CD4-positive, alpha-beta T cell treated with Interleukin-10 for 1 hour (primary cell): ENCODE data around the gene RPS19.
A peak's percentile ranks its signal among the peaks of the same experiment; 100 is the strongest.

Source experiments
- DNase-seq: peaks from one replicate; pipeline ENCODE4 v3.0.0-alpha.2; 2020

RPS19 gene

DNA sequence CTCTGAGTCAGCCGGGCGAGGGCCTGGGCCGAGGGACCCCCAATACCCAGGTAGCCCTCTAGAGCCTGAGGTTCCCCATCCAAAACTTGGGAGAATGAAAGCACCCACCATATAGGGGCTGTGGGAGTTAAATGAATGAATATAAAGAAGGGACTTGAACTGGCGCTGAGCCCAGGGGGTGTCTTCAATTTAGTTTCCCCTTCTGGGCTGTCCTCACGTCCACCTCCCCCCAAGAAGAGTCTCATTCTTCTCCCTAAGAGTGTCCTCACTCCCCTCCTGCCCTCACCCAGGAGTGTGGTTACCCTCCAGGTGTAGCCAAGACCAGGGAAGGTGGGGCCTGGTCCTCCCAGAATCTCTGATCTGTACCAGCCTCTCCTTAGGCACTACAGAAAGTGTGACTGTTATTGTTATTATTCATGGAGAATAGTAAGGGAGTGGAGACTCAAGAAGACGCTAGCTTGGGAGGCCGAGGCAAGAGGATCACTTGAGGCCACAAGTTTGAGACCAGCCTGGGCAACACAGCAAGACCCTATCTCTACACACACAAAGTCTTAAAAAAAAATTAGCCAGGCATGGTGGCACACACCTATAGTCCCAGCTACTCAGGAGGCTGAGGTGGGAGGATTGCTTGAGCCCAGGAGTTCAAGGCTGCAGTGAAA is 19.7 kb downstream of the RPS19 start:
- DNase-seq, result no peak

DNA sequence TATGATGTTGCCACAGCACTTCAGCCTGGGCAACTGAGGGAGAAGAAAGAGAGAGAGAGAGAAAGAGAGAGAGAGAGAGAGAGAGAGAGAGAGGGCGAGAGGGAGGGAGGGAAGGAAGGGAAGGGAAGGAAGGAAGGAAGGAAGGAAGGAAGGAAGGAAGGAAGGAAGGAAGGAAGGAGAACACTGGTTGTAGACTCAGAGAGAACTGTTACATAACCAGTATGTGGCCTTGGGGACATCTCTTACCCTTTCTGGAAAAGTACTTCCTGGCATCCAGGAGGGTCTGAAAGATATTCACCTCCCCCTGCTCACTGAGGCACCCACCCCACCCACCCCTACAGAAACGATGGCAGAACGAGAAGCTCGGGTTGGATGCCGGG is 20.3 kb downstream of the RPS19 start:
- DNase-seq, result no peak

DNA sequence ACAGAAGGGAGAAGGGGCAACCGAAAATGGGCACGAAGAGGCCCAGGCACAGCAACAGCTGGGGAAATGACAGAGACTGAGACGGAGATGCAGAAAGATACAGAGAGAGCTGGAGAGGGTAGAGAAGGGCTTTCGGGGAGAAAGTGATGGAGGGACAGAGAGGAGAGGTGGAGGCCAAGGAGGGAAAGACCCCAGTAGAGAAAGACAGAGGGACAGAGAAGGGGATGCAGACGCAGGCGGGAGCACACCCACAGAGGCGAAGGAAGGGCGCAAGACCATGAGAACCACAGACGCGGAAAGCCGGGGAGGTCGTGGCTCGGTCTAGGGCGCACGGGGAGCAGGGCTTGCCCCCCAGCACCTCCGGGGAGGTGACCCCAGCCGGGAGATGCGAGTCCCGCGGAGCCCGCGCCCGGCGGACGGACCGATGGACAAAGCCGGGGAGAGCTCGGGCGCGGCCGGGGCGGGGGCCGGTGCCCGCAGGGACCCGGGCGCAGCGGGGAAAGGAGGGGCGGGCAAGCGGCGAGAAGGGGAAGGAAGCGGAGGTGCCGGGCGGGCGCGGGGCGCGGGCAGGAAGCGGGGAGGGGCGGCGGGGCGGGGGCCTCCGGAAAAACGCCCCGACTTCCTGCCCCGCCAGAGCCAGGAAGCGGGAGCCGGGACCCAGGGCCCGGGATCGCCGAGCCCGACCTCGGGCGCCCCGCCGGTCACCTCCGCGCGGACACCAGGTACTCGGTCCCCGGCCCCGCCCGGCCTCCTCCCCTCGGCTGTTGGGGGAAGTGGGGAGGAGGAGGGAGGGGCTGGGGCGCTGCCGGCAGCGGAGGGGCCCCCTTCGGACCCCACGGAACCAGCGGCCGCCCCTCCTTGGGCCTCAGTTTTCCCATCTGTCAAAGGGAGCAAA is 22.8 kb downstream of the RPS19 start, which contains the start of gene ARHGEF1:
TSS of gene ARHGEF1 (plus strand) at position 617 of the 895 bp plus-strand sequence. CDS start 4,899 bp downstream, outside the sequence.
- peak; percentile 62 for DNase-seq

DNA sequence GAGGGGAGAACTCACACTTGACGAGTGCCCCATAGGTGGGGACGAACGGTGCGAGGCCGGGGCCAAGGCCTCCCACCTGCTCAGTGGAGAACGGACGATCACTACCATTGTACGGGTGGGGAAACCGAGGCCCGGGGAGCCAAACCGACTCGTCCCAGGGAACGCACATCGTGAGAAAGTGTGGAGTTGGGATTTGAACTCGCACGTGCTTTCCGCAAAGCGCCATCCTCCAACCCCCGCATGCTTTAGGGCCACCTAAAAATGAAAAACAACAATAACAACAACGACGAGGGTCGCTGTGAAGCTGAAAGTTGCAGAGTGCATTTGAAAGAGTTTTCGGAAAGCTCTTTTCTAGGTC is 23.4 kb downstream of the RPS19 start:
- no peak for DNase-seq

DNA sequence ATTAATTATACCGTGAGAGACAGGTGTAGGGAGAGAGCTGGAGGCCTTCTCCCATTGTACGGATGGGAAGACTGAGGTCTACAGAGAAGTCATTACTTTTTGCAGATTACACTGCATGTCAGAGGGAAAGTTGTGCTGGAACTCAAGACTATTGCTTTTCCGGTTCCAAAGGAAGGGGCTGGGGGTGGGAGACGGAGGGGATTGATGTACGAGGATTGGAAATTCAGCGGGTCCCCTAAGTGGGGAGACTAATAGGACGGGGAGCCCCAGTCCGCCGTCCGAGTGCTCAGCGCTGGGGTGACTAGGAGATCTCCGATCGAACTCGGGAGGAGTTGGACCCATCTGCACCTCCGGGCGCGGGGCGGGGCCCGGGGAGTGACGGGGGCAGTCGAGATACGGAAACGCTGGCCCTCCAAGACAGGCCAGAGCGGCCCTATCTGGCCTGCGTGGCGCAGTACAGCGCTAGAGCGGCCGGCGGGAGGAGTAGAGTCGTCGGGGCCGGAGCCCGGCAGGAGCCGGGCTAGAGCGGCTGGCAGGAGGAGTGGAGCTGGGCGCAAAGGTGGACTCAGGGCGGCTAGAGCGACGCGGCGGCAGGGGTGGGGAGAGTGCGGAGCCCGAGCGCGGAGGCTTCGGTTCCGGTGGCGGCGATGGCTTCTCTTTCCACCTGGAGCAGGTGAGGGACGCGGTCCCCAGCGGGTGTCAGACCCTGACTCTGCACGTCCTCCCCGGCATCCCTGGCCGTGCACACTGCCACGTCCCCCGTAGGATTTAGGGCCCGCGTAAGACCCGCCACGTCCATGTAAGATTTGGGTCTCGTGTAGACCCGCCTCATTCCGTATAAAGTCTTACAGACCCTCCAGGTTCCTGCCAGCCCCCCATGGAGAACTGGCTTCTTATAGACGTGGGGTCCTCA is 24.0 kb downstream of the RPS19 start:
- peak; percentile 91 for DNase-seq

DNA sequence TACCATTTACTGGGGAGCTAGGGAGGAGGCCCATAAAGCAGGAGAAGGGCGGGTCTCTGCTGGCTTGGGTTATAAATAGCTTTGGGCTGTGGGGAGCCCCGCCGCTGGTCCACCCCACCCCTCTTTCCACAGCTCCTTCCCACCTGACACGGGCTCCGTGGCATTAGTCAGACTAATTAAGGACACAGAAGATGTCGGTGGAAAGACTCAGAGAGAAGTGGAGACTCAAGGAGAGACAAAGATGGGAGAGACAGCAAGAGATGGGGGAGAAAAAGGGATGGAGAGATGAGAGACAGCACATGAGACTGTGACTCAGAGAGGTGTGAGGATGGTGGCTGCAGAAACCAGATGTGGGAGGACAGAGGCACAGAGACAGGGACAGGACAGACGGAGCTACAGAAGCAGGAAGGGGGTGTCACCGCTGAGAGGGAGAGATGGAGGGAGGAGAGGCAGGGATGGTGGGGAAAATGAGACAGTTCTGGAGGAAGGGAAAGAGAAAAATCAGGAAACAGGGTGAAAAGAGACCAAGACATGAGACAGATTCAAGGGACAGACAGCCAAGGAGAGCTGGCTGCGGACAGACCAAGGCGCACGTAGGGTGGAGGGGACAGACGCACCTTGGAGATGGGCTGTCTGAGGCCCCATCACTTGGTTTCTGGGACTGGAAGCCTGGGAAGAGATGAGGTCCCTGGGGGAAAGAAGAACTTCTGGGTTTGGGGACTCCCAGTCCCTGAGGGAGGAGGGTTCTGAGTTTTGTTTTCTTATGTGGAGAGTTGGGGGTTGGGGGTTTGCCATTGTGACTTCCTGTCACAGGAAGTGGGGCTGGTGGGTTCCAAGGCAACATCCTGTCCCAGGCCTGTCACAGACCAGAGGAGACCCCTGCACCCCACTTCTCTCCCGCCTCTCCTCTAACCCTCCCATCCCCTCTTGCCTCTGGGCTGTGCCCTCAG is 27.0 kb downstream of the RPS19 start:
- peak; percentile 80 for DNase-seq

DNA sequence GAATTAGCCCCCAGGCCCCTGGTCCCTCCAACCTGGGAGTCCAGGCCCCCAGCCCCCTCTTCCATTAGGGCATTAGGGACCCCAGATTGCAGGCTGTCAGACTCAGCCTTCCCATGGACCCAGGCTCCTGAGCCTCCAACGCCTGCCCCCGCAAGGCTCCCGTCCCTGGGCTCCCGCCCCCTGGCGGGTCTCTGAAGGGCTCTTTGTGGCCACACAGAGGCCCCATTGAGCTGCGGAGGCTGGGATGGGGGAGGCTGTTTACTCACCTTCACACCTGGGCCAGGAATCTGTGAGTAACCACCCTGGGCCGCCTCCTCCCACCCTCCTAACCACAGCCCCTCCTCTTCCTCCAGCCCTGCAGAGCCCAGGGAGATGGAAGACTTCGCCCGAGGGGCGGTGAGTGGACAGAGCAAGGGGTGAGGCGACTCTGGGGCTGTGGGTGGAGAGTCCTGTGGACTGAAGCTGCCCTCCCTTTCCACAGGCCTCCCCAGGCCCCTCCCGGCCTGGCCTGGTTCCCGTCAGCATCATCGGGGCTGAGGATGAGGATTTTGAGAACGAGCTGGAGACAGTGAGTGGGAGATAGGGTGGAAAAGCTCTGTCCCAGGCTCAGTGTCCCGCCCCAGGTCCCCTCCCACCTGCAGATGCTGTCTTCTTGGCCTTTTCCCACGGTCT is 27.8 kb downstream of the RPS19 start:
- DNase-seq, result peak; percentile 84

DNA sequence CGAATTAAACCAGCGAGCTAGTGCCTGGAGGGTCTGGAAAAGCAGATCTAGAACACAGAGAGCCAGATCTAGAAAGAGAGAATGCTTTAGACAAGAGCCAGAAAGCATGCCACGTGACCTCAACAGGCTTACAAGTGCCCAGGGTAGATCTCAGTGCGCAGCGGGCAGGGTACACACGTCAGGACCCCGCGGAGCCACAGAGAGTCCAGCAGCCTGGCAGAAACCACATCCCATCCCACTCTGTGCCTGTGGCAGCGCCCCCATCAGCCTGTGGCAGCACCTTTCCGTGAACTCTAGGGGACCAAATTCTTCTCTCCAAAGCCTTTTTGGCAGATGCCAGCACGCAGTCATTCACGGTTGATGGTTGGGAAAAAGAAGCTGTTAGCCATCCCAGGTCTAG is 28.9 kb downstream of the RPS19 start:
- DNase-seq, result no peak

DNA sequence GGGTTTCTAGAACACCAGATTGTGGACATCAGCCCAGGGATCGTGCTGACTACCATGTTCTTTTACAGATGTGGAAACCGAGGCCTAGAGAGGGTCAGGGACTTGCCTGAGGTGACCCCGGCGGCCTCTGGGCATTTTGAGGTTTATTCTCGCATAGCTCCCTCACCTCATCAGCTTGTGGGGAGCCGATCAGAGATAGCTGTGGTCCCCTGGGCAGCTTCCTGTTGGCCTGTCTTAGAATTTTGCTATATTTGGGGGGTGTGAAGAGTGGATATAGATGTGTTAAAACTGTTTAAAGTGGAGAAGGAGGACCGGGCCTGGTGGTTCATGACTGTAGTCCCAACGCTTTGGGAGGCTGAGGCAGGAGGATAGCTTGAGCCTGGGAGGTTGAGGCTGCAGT is 29.8 kb downstream of the RPS19 start:
- DNase-seq, result no peak

DNA sequence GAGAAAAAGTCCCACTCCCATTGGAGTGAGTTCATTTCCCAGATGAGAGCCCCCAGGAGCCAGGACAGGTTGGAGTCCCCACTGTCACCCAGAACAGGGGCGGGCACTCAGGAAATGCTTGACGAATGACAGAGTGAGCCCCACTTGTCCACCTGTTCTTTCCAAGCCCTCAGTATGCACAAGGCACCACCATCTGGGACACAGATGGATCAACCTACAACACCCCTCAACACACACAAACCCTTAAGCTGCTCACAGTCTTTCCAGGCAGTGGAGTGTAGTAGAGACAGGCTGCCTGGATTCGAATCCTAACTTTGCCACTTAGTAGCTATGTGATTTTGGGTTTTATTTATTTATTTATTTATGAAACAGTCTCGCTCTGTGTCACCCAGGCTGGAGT is 30.9 kb downstream of the RPS19 start:
- no peak for DNase-seq

DNA sequence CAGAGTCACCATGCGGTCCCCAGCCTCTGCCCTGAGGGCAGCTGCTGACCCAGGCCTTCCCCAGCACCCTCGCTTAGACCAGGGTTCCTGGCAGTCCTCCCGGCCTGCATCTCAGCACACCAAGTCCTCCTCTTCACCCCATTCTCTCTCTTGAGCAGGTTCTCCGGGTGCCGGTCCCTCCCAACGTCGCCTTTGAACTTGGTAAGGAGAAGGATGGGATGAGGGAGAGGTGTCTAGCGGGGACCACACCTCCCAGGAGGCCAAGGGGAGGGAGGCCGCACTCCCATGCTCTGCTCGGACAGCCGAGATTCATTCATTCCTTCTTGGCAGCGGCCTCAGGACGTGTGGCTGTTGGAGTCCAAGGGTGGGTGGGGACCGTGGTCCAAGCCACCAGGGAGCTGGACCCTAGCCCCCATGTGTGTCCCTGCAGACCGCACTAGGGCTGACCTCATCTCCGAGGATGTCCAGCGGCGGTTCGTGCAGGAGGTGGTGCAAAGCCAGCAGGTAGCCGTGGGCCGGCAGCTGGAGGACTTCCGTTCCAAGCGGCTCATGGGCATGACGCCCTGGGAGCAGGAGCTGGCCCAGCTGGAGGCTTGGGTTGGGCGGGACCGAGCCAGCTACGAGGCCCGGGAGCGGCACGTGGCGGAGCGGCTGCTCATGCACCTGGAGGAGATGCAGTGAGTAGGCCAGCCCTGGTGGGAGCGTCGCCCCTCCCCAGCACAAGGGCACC is 32.3 kb downstream of the RPS19 start:
- no peak for DNase-seq

DNA sequence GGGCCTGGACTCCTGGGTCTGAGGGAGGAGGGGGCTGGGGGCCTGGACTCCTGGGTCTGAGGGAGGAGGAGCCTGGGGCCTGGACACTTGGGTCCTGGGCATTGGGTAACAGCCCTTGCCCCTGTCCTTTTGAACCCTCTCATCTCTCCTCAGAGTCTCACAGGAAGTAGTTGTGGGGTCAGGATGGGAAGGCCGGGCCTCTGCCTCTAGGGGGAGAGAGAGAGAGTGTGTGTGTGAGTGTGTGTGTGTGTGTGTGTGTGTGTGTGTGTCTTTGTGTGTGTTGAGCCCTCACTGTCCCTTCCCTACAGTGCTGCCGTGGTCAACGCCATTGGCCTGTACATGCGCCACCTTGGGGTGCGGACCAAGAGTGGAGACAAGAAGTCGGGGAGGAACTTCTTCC is 33.8 kb downstream of the RPS19 start:
- peak; percentile 48 for DNase-seq

DNA sequence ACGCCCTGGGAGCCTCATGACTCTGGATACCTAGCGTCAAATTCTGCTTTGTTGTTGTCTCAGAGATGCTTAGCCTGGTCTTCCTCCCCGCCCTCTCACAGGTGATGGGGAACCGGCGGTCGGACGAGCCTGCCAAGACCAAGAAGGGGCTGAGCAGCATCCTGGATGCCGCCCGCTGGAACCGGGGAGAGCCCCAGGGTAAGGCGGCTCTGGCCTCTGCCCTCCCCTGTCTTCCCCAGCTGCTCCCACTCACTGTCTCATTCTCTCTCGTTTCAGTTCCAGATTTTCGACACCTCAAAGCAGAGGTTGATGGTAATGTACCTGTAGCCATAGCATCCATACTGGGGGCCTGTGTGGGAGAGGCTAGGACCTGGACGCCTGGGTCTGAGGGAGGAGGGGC is 34.3 kb downstream of the RPS19 start:
- DNase-seq, result no peak

DNA sequence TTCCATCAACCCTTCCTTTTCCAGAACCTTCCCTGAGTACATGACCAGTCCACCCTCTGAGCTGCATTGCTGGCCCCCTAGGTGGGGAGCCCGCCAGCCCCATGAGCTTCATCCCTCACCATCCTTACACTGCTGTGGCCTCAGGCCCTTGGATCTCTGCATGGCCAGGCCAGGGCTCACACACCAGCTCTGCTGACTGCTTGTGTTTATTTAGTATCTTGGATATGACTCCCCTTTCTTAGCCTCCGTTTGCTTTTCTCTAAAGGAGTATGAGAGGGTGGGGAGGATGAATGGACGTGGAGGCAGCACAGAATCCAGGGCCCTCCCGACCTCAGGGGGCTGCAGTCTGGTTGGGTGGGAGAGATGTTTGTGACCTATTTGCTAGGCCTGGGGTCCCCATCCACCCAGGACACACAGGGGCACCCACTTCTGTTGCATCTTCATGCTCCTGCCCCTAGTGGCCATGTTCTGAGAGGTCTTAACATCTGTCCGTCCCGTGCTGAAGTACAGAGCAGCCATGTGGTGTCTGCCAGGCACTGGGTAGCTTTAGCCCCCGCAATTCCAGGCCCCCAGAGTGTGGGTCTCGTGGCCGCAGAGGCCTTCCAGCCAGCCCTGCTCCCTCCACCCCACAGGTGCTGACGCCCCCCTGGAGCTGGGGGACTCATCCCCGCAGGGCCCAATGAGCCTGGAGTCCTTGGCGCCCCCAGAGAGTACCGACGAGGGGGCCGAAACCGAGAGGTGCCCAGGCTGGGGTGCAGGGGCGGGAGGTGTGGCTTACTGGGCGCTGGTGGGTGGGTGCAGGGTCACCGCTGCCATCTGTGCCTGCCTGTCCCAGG is 35.9 kb downstream of the RPS19 start:
- DNase-seq, result no peak

DNA sequence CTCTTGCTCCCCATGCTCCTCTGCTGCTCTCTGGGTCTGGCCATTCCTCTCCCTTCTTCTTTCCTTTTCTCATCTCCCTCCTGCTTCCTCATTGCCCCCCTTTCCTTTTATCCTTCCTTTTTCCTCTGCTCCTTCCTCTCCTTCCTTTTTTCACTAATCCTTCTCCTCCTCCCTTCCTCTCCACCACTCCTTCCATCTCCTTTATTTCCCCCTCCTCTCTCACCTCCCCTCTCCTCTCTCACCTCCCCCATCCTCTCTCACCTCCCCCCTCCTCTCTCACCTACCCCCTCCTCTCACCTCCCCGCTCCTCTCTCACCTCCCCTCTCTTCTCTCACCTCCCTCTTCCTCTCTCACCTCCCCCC is 36.5 kb downstream of the RPS19 start:
- no peak for DNase-seq

DNA sequence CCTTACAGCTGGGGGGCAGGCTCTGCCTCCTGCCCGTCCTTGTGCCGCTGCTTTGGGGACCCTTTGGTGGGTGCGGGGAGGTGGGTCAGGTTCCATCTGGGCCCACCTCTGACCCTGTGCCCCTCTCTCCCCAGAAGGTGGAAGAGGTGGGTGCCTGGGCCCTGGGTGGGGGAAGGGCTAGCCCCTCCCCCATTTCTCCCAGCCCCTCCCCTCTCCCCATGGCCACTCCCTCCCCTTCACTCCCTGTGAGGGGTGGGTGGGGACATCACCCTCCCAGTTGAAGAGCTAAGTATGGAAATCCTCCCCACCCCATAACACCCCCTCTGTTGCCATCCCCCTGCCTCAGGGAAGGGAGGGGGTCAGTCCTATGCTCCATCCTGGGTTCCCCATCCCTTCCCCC is 37.1 kb downstream of the RPS19 start:
- no peak for DNase-seq

DNA sequence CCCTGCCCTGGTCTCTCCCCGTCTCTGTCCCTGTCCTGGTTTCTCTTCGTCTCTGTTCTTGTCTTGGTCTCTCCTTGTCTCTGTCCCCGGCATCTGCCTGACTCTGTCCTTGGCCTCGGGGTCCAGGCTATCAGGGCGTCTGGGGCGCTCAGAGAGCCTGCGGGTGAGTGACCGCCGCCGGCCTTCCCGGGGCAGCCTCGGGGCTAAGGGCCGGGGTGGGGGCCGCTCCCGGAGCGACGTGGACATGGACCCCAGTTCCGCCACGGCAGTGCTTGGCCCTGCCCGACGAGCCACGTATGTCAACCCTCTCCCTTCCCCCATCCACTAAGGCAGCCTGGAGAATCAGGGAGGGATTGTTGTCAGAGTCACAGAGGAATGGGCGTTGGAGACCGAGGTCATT is 37.8 kb downstream of the RPS19 start:
- DNase-seq, result no peak

DNA sequence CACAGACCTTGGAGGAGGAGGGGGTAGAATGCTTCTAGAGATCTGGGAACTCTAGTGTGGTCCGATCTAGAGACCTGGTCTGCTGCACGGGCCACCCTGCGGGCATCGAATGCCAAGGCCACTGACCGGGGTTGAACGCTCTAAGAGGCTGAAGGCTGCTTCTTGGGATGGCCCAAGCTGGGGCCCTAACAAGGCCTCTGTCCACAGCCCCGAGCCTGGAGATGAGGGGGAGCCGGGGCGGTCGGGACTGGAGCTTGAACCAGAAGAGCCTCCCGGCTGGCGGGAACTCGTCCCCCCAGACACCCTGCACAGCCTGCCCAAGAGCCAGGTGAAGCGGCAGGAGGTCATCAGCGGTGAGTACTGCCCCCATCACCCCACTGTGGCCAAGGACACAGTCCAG is 38.2 kb downstream of the RPS19 start:
- no peak for DNase-seq

DNA sequence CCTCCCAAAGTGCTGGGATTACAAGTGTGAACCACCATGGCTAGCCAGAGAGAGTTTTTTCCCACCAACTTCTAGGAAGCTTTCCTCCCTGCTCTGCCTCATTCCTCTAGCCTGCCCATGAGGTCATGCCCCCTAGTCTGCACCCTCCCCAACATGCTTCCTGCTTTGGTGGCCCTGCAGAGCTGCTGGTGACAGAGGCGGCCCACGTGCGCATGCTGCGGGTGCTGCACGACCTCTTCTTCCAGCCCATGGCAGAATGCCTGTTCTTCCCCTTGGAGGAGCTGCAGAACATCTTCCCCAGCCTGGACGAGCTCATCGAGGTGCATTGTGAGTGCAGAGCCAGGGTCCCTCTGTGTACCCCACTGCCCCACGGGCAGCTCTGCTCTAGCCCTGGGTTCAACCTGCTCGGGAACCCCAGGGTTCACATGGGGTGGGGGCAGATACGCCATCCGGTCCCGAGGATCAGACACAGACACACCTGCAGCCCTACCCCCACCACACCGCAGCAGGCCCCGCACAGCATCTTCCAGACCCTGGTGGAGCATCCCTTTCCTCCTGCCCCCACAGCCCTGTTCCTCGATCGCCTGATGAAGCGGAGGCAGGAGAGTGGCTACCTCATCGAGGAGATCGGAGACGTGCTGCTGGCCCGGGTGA is 41.8 kb downstream of the RPS19 start:
- no peak for DNase-seq

DNA sequence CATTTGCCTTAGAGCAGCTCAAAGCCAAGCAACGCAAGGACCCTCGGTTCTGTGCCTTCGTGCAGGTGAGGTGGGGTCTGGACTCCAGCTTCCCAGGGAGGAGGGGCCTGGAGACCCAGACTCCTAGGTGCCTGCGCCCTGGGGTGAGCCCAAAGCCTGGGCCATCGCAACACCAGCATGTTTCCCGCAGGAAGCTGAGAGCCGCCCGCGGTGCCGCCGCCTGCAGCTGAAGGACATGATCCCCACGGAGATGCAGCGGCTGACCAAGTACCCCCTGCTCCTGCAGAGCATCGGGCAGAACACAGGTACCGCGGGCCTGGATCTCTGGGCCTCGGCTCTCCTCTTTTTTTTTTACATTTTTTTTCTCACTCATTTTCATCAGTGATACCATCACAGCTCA is 42.5 kb downstream of the RPS19 start:
- DNase-seq, result no peak
